ENCODE data around the gene HMGB1.
"Not testable (repeated sequence)": the region's sequence is repeated elsewhere in the genome, so short reads cannot be mapped to it uniquely, and the experiment has no call there.

The HMGB1 gene

GRCh38 chr13:30443957-30444404 lies 21.8 kb downstream of the HMGB1 start:
- Histone ChIP-seq H3K36me3 (ENCODE audit: insufficient read depth, low read length) (no peaks in the 10 kb centered on the region), H3K27ac (ENCODE audit: low read depth, low read length) (no peak overlapping the region), H3K9ac (ENCODE audit: low read length) (no peak overlapping the region), H3K4me3 (ENCODE audit: low read depth in 1 of 2, low read length in 2 of 2) (no peak overlapping the region), H3K4me1 (ENCODE audit: insufficient read depth, low read length) (peaks cover 14% of the 10 kb centered on the region), H3K27me3 (ENCODE audit: control insufficient read depth in 1 of 2, insufficient read depth in 2 of 2, low read length in 2 of 2) (no peaks in the 10 kb centered on the region), H3K9me3 (ENCODE audit: low read length) (no peaks in the 10 kb centered on the region)

- H3K27me3 ChIP-seq (ENCODE audit: control insufficient read depth in 1 of 2, insufficient read depth in 2 of 2, low read length in 2 of 2); H3K4me3 ChIP-seq (ENCODE audit: low read depth in 1 of 2, low read length in 2 of 2); H3K9ac ChIP-seq (ENCODE audit: low read length); H3K27ac ChIP-seq (ENCODE audit: low read depth, low read length); H3K36me3 ChIP-seq (ENCODE audit: insufficient read depth, low read length); H3K9me3 ChIP-seq (ENCODE audit: low read length): not testable (repeated sequence)
- peaks cover 14% of the 10 kb centered on the region for H3K4me1 ChIP-seq (ENCODE audit: insufficient read depth, low read length)
Measured at GRCh38 chr13:30443491-30443890, 22.2 kb downstream of the HMGB1 start.

GRCh38 chr13:30442926-30443325 lies 22.8 kb downstream of the HMGB1 start:
- Histone ChIP-seq H3K27ac (ENCODE audit: low read depth, low read length) (no peak overlapping the region), H3K9ac (ENCODE audit: low read length) (no peak overlapping the region), H3K36me3 (ENCODE audit: insufficient read depth, low read length) (no peaks in the 10 kb centered on the region), H3K27me3 (ENCODE audit: control insufficient read depth in 1 of 2, insufficient read depth in 2 of 2, low read length in 2 of 2) (no peaks in the 10 kb centered on the region), H3K4me1 (ENCODE audit: insufficient read depth, low read length) (peaks cover 14% of the 10 kb centered on the region), H3K4me3 (ENCODE audit: low read depth in 1 of 2, low read length in 2 of 2) (no peak overlapping the region), H3K9me3 (ENCODE audit: low read length) (no peaks in the 10 kb centered on the region)

GRCh38 chr13:30440910-30441703 lies 24.6 kb downstream of the HMGB1 start:
- no peaks in the 10 kb centered on the region for H3K27me3 ChIP-seq (ENCODE audit: control insufficient read depth in 1 of 2, insufficient read depth in 2 of 2, low read length in 2 of 2)
- H3K36me3 ChIP-seq (ENCODE audit: insufficient read depth, low read length) = no peaks in the 10 kb centered on the region
- H3K4me1 ChIP-seq (ENCODE audit: insufficient read depth, low read length) = peaks cover 8% of the 10 kb centered on the region
- H3K4me3 ChIP-seq (ENCODE audit: low read depth in 1 of 2, low read length in 2 of 2) = no peak overlapping the region
- no peak overlapping the region for H3K27ac ChIP-seq (ENCODE audit: low read depth, low read length)
- H3K9me3 ChIP-seq (ENCODE audit: low read length) = no peaks in the 10 kb centered on the region
- no peak overlapping the region for H3K9ac ChIP-seq (ENCODE audit: low read length)

GRCh38 chr13:30438286-30438685 lies 27.4 kb downstream of the HMGB1 start:
- no peaks in the 10 kb centered on the region for H3K4me1 ChIP-seq (ENCODE audit: insufficient read depth, low read length)
- no peak overlapping the region for H3K9ac ChIP-seq (ENCODE audit: low read length)
- H3K9me3 ChIP-seq (ENCODE audit: low read length) = no peaks in the 10 kb centered on the region
- H3K27me3 ChIP-seq (ENCODE audit: control insufficient read depth in 1 of 2, insufficient read depth in 2 of 2, low read length in 2 of 2) = no peaks in the 10 kb centered on the region
- H3K27ac ChIP-seq (ENCODE audit: low read depth, low read length) = no peak overlapping the region
- no peaks in the 10 kb centered on the region for H3K36me3 ChIP-seq (ENCODE audit: insufficient read depth, low read length)
- H3K4me3 ChIP-seq (ENCODE audit: low read depth in 1 of 2, low read length in 2 of 2) = no peak overlapping the region

- Histone ChIP-seq H3K4me1 (ENCODE audit: insufficient read depth, low read length) (no peaks in the 10 kb centered on the region), H3K27me3 (ENCODE audit: control insufficient read depth in 1 of 2, insufficient read depth in 2 of 2, low read length in 2 of 2) (no peaks in the 10 kb centered on the region), H3K27ac (ENCODE audit: low read depth, low read length) (no peak overlapping the region), H3K4me3 (ENCODE audit: low read depth in 1 of 2, low read length in 2 of 2) (no peak overlapping the region), H3K36me3 (ENCODE audit: insufficient read depth, low read length) (no peaks in the 10 kb centered on the region), H3K9me3 (ENCODE audit: low read length) (no peaks in the 10 kb centered on the region), H3K9ac (ENCODE audit: low read length) (no peak overlapping the region)
Measured at GRCh38 chr13:30437177-30437576, 28.6 kb downstream of the HMGB1 start.

GRCh38 chr13:30435911-30436451 lies 29.8 kb downstream of the HMGB1 start:
- peaks cover 1% of the 10 kb centered on the region for H3K4me1 ChIP-seq (ENCODE audit: insufficient read depth, low read length)
- no peaks in the 10 kb centered on the region for H3K36me3 ChIP-seq (ENCODE audit: insufficient read depth, low read length)
- no peak overlapping the region for H3K4me3 ChIP-seq (ENCODE audit: low read depth in 1 of 2, low read length in 2 of 2)
- H3K9ac ChIP-seq (ENCODE audit: low read length) = no peak overlapping the region
- H3K27me3 ChIP-seq (ENCODE audit: control insufficient read depth in 1 of 2, insufficient read depth in 2 of 2, low read length in 2 of 2) = no peaks in the 10 kb centered on the region
- no peak overlapping the region for H3K27ac ChIP-seq (ENCODE audit: low read depth, low read length)
- H3K9me3 ChIP-seq (ENCODE audit: low read length) = no peaks in the 10 kb centered on the region

- no peak overlapping the region for H3K27ac ChIP-seq (ENCODE audit: low read depth, low read length)
- no peaks in the 10 kb centered on the region for H3K27me3 ChIP-seq (ENCODE audit: control insufficient read depth in 1 of 2, insufficient read depth in 2 of 2, low read length in 2 of 2)
- H3K9ac ChIP-seq (ENCODE audit: low read length) = no peak overlapping the region
- H3K4me3 ChIP-seq (ENCODE audit: low read depth in 1 of 2, low read length in 2 of 2) = no peak overlapping the region
- H3K9me3 ChIP-seq (ENCODE audit: low read length) = no peaks in the 10 kb centered on the region
- H3K36me3 ChIP-seq (ENCODE audit: insufficient read depth, low read length) = no peaks in the 10 kb centered on the region
- H3K4me1 ChIP-seq (ENCODE audit: insufficient read depth, low read length) = peaks cover 11% of the 10 kb centered on the region
Measured at GRCh38 chr13:30431269-30431940, 34.3 kb downstream of the HMGB1 start.

GRCh38 chr13:30429721-30430694 lies 35.7 kb downstream of the HMGB1 start:
- Histone ChIP-seq H3K4me1 (ENCODE audit: insufficient read depth, low read length) (peaks cover 11% of the 10 kb centered on the region), H3K27ac (ENCODE audit: low read depth, low read length) (no peak overlapping the region), H3K9me3 (ENCODE audit: low read length) (no peaks in the 10 kb centered on the region), H3K4me3 (ENCODE audit: low read depth in 1 of 2, low read length in 2 of 2) (no peak overlapping the region), H3K27me3 (ENCODE audit: control insufficient read depth in 1 of 2, insufficient read depth in 2 of 2, low read length in 2 of 2) (no peaks in the 10 kb centered on the region), H3K9ac (ENCODE audit: low read length) (no peak overlapping the region), H3K36me3 (ENCODE audit: insufficient read depth, low read length) (no peaks in the 10 kb centered on the region)

- Histone ChIP-seq H3K27ac (ENCODE audit: low read depth, low read length) (no peak overlapping the region), H3K4me1 (ENCODE audit: insufficient read depth, low read length) (peaks cover 11% of the 10 kb centered on the region), H3K9me3 (ENCODE audit: low read length) (no peaks in the 10 kb centered on the region), H3K9ac (ENCODE audit: low read length) (no peak overlapping the region), H3K4me3 (ENCODE audit: low read depth in 1 of 2, low read length in 2 of 2) (no peak overlapping the region), H3K36me3 (ENCODE audit: insufficient read depth, low read length) (no peaks in the 10 kb centered on the region), H3K27me3 (ENCODE audit: control insufficient read depth in 1 of 2, insufficient read depth in 2 of 2, low read length in 2 of 2) (no peaks in the 10 kb centered on the region)
Measured at GRCh38 chr13:30429235-30429634, 36.5 kb downstream of the HMGB1 start.

- H3K36me3 ChIP-seq (ENCODE audit: insufficient read depth, low read length) = no peaks in the 10 kb centered on the region
- H3K9me3 ChIP-seq (ENCODE audit: low read length) = no peaks in the 10 kb centered on the region
- H3K27ac ChIP-seq (ENCODE audit: low read depth, low read length) = no peak overlapping the region
- no peak overlapping the region for H3K9ac ChIP-seq (ENCODE audit: low read length)
- no peaks in the 10 kb centered on the region for H3K27me3 ChIP-seq (ENCODE audit: control insufficient read depth in 1 of 2, insufficient read depth in 2 of 2, low read length in 2 of 2)
- peaks cover 25% of the 10 kb centered on the region for H3K4me1 ChIP-seq (ENCODE audit: insufficient read depth, low read length)
- H3K4me3 ChIP-seq (ENCODE audit: low read depth in 1 of 2, low read length in 2 of 2) = peak overlapping the region in 1 of 2 donors; percentile 83
Measured at GRCh38 chr13:30423891-30424290, 41.8 kb downstream of the HMGB1 start.
